Pancreas (tissue), 10 donors: ENCODE results near the gene TCF4. TPM values are rescaled to one million over a fixed set of nuclear protein-coding genes. Genes with fewer than 3 reads are reported as not detected.

Experiments
- ATAC-seq, 4 donors: fragments of 200-7000 bp; cut with Tn5 transposase; one replicate each; pipeline versions ENCODE4 v1.8.0 to v1.9.1; 2020; ENCODE audit warnings: mild to moderate bottlenecking in 4 of 4, moderate library complexity in 4 of 4
- DNase-seq, 6 donors: peaks; one replicate each; pipeline ENCODE4 v3.0.0-alpha.2; 2020
- FAIRE-seq: peaks from 2 replicates; lab custom pipeline; 2012; peaks lifted over from hg19 to GRCh38; lab: Jason Lieb, UNC
- H3K27ac ChIP-seq, 4 donors: fragments of 200-600 bp; sonication (generic); 1 replicate in 3 of 4; 2 replicates in 1 of 4; pipeline versions ENCODE4 v1.5.0 to v1.8.0; 2020
- H3K27me3 ChIP-seq, 4 donors: fragments of 200-600 bp; one replicate each; pipeline ENCODE4 v1.8.0; 2021
- H3K36me3 ChIP-seq, 3 donors: fragments of 200-600 bp; sonication (generic) in 1 of 3; one replicate each; pipeline versions ENCODE4 v1.5.0 to v1.8.0; 2020 to 2021
- H3K4me1 ChIP-seq, 3 donors: fragments of 200-600 bp; one replicate each; pipeline ENCODE4 v1.8.0; 2021
- H3K4me3 ChIP-seq, 4 donors: fragments of 200-600 bp; sonication (generic) in 2 of 4; one replicate each; pipeline versions ENCODE4 v1.5.0 to v1.8.0; 2020 to 2021
- H3K9me3 ChIP-seq, 4 donors: fragments of 200-600 bp; one replicate each; pipeline ENCODE4 v1.8.0; 2021
- CTCF ChIP-seq, 4 donors: fragments of 200-600 bp; sonication (generic) in 3 of 4; IDR thresholded peaks; one replicate each; pipeline versions ENCODE4 v1.5.0 to v1.8.0; 2021; ENCODE audit warnings: antibody characterized with exemption in 4 of 4
- WGBS, 2 donors: extraction: QIAGEN DNeasy Blood & Tissue Kit; methylation state at CpG; one replicate each; pipeline ENCODE4 v1.1.7; 2013; 5-methylcytosine and 5-hydroxymethylcytosine counted together
- intact Hi-C, 3 donors: fragments of 100-400 bp; cut with DNase I; formaldehyde crosslinking; loops; one replicate each; pipeline versions ENCODE4 v1.11.1 to v1.14.2; 2022
- polyA plus RNA-seq, 2 donors: library from polyadenylated mRNA; stranded (reverse); fragments of 200-250 nt; gene quantifications; one replicate each; pipeline ENCODE4 v1.2.3, GENCODE V29; 2013
- total RNA-seq, 6 donors: library from RNA; stranded (reverse); fragmentation: NEBNext Ultra II Directional in 4 of 6; extraction: Animal tissue kit (Norgen Biotek cat#: 25700) in 4 of 6; gene quantifications; one replicate each; pipeline versions ENCODE4 v1.2.1 to v1.2.4, GENCODE V29; 2021 to 2023
- donor health status: healthy with polysubstance abuse.
- donor health status: DM: no; HTN: no; CAD: no; lungs with moderate emphysema.
- donor health status: DM: no; HTN: no; CAD: no.
- donor health status: control.
- donor health status: control.
- donor health status: Bipolar disorder and iron deficiency.
- donor health status: DM: yes; HTN: yes; CAD: no.
- donor health status: DM: no; HTN: no; CAD: no.
- donor health status: DM: no; HTN: no; CAD: no.
- donor health status: DM: yes; HTN: yes; CAD: no.

TCF4 gene
- total and polyA plus RNA-seq, 8 donors, result 4.4 to 27.9 (median 10.5) TPM

GRCh38 chr18:55522011-55522410, 66.0 kb downstream of the TCF4 start:
- no peak for TF ChIP-seq CTCF (IDR thresholded peaks at IDR 0.05)
- ATAC-seq (no peak), FAIRE-seq (no peak)

DNA sequence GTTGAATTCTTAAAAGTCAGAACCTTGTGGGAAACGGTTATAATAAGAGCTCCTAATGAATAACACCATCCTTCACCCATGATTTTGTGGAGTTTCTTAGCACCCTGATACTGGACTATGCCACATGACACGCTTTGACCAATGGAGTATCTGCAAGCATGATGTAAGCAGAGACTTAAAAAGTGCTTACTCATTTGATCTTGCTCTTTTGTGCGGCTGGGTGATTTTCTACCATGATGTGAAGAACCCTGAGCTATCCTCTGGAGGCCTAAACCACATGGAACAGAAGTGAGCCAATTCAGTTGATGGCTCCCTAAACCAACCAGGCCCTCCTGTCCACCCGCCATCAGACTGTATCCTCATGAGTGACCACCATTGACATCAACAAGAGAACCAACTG, 70.9 kb downstream of the TCF4 start:
- H3K36me3 ChIP-seq, result no peaks in the 10 kb centered on the region
- no peak for FAIRE-seq
- 94 to 95% methylated on average over 4 of the region's 4 CpGs for WGBS, 2 donors
- ATAC-seq, result no peak
- intact Hi-C loops, result no loop called here
- no peak for TF ChIP-seq CTCF (IDR thresholded peaks at IDR 0.05)
- no peak overlapping the region for H3K4me3 ChIP-seq
- H3K27me3 ChIP-seq, result no peaks in the 10 kb centered on the region
- H3K27ac ChIP-seq, result no peak overlapping the region
- H3K9me3 ChIP-seq, result no peaks in the 10 kb centered on the region
- H3K4me1 ChIP-seq, result no peaks in the 10 kb centered on the region
- no peak for DNase-seq

More at GRCh38 chr18:55522011-55522410, 66.0 kb downstream of the TCF4 start:
- no peak overlapping the region for H3K27ac ChIP-seq
- WGBS, 2 donors, result 65 to 71% methylated on average over 3 of the region's 3 CpGs
- no peaks in the 10 kb centered on the region for H3K27me3 ChIP-seq
- no peak overlapping the region for H3K4me3 ChIP-seq
- no peaks in the 10 kb centered on the region for H3K9me3 ChIP-seq
- no peaks in the 10 kb centered on the region for H3K36me3 ChIP-seq
- no peaks in the 10 kb centered on the region for H3K4me1 ChIP-seq
- DNase-seq, result no peak
- intact Hi-C loops, result no loop called here

DNA sequence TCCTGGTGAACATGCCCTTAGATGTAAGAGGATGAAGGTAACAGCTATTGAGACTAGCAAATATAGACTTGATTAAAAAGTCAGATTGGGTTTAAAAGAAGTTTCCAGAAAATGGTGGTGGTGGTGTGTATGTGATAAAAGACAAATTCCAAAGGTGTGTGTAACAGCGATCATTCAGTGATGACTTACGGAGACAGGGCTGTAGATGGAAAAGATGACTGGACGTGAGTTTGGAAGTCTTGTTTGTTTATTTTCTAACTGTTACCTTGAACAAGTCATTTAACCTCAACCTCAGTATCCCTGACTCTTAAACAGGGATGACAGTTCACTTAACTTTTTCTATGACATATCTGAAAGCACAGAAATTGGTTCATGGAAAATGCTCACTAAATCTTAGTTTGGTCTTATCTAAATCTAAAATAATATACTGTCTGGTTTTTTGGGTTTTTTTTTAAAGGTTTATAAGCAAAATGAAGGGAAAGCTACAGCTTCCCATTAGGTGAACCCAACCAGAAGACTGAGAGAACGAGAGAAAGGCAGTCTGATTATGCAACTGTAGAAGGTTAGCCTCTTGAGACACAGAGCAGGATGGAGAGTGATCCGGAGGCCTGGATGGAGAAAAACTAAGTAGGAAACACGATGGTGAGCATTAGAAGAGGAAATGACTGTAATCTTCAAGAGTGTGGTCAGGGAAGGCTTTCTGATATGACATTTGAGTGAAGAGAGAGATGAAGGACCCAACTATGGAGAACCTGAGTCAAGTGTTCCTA, 71.9 kb downstream of the TCF4 start:
- TF ChIP-seq CTCF (IDR thresholded peaks at IDR 0.05), result no peak
- H3K4me3 ChIP-seq, result no peak overlapping the region
- H3K9me3 ChIP-seq, result no peaks in the 10 kb centered on the region
- intact Hi-C loops, result no loop called here
- WGBS, 2 donors, result 67 to 73% methylated on average over 6 of the region's 6 CpGs
- H3K27me3 ChIP-seq, result no peaks in the 10 kb centered on the region
- no peak for ATAC-seq
- DNase-seq, result no peak
- H3K4me1 ChIP-seq, result no peaks in the 10 kb centered on the region
- no peak for FAIRE-seq
- no peaks in the 10 kb centered on the region for H3K36me3 ChIP-seq
- no peak overlapping the region for H3K27ac ChIP-seq

DNA sequence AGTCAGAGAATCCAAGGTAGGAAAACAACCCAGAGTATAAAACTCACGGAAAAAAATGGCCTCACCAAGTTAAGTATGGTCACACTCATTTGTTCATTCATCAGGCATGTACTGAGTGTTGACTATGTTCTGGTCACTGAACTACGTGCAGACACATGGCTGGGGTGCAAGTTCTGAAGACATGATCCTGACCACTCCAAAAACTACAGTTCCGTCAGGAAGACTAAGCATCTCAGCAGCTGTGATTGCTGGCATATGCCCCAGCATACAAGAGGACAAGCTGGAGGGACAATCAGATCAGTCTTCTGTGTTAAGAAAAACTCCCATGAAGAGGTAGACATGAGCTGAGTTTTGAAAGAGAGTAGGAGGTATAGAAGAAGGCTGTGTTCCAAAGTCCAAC, 72.8 kb downstream of the TCF4 start:
- Histone ChIP-seq H3K36me3 (no peaks in the 10 kb centered on the region), H3K9me3 (no peaks in the 10 kb centered on the region), H3K4me3 (no peak overlapping the region), H3K4me1 (peaks cover 0 to 3% (median 0%) of the 10 kb centered on the region in 3 donors), H3K27me3 (no peaks in the 10 kb centered on the region), H3K27ac (no peak overlapping the region)
- ATAC-seq (no peak), DNase-seq (no peak), FAIRE-seq (no peak)
- TF ChIP-seq CTCF (IDR thresholded peaks at IDR 0.05), result no peak
- WGBS, 2 donors, result 85 to 87% methylated on average over 3 of the region's 3 CpGs
- intact Hi-C loops, result no loop called here

GRCh38 chr18:55513161-55513560, 74.8 kb downstream of the TCF4 start:
- TF ChIP-seq CTCF (IDR thresholded peaks at IDR 0.05), result no peak
- no peak for DNase-seq
- H3K27ac ChIP-seq, result no peak overlapping the region
- H3K9me3 ChIP-seq, result no peaks in the 10 kb centered on the region
- ATAC-seq, result no peak
- intact Hi-C loops, result no loop called here
- FAIRE-seq, result no peak
- H3K27me3 ChIP-seq, result no peaks in the 10 kb centered on the region
- no peak overlapping the region for H3K4me3 ChIP-seq
- no peaks in the 10 kb centered on the region for H3K36me3 ChIP-seq
- peaks cover 0 to 6% (median 0%) of the 10 kb centered on the region in 3 donors for H3K4me1 ChIP-seq
